Stimulated activated CD4-positive, alpha-beta T cell treated with anti-CD3 and anti-CD28 coated beads, TNF-alpha, amount 100 ng/mL, for 1 hour (primary cell): Measurements from ENCODE around the gene MAML1.

Experiments used
- DNase-seq, 3 donors: peaks; one replicate each; pipeline ENCODE4 v3.0.0-alpha.2; 2020; ENCODE audit warnings: low read depth in 3 of 3, low spot score in 1 of 3

Gene MAML1

GRCh38 chr5:179820483-179821297 lies 88.1 kb downstream of the MAML1 start, which contains the start of gene SQSTM1:
Gene SQSTM1 (plus strand): TSS chr5:179820905. CDS start chr5:179820937, 32 bp downstream.
- peak; percentile 60 to 83 (median 80) for DNase-seq

GRCh38 chr5:179821298-179822058 lies 88.9 kb downstream of the MAML1 start:
- peak; percentile 59 to 69 (median 67) for DNase-seq

- DNase-seq, result no peak
These were observed 89.4 kb downstream of the MAML1 start for GRCh38 chr5:179822059-179822432.

GRCh38 chr5:179822444-179822990 lies 89.9 kb downstream of the MAML1 start:
- DNase-seq, result no peak

DNA sequence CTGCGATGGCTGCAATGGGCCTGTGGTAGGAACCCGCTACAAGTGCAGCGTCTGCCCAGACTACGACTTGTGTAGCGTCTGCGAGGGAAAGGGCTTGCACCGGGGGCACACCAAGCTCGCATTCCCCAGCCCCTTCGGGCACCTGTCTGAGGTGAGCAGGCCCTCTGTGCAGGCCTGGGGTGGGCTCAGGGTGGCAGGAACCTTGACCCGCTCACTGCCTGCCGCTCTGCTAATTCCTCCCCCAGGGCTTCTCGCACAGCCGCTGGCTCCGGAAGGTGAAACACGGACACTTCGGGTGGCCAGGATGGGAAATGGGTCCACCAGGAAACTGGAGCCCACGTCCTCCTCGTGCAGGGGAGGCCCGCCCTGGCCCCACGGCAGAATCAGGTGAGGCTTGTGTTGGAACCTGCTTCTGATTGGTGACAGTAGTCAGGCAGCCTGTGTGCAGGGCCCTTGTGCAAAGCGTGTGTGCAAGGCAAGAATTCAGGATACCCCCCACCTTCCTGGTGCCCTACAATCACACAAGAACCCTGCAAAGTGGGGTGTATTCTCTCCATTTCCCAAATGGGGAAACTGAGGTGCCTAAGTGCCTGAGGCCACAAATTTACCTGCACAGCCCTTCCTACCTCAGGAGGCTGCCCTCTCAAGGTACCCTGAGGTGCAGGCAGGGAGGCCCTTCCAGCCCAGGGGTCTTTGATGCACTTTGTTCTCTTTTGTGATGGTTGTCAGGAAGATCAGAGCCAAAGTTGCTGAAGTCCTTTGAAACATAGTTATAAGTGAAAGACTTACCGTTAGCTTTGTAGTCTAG lies 91.5 kb downstream of the MAML1 start:
- DNase-seq, result no peak

- no peak for DNase-seq
These were observed 92.1 kb downstream of the MAML1 start for GRCh38 chr5:179824745-179825112.

GRCh38 chr5:179825655-179826182 lies 93.1 kb downstream of the MAML1 start:
- no peak for DNase-seq
